ENCODE measurements around the gene RPL13A.

DNA sequence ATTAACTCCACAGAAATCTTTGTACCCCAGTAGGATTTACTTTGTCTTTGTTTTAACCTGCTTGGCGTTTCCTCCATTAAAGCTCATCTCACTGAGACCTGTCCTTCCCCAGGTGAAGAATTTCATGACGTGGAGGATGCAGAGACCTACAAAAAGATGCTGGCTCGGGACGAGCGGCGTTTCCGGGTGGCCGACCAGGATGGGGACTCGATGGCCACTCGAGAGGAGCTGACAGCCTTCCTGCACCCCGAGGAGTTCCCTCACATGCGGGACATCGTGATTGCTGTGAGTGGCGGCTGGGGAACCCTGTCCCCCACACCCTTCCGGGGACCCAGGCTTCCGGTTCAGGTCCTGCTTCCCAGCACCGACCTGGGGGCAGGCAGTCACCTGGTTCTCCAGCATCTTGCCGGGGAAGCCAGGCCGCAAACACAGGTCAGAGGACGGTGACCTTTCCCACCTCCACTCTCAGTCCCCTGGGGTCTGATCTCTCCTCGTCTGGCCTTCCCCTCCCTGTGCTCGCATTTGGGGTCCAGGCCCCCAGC, 49.6 kb downstream of the RPL13A start:
- TF ChIP-seq, protein P1, sequence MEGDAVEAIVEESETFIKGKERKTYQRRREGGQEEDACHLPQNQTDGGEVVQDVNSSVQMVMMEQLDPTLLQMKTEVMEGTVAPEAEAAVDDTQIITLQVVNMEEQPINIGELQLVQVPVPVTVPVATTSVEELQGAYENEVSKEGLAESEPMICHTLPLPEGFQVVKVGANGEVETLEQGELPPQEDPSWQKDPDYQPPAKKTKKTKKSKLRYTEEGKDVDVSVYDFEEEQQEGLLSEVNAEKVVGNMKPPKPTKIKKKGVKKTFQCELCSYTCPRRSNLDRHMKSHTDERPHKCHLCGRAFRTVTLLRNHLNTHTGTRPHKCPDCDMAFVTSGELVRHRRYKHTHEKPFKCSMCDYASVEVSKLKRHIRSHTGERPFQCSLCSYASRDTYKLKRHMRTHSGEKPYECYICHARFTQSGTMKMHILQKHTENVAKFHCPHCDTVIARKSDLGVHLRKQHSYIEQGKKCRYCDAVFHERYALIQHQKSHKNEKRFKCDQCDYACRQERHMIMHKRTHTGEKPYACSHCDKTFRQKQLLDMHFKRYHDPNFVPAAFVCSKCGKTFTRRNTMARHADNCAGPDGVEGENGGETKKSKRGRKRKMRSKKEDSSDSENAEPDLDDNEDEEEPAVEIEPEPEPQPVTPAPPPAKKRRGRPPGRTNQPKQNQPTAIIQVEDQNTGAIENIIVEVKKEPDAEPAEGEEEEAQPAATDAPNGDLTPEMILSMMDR (conservative IDR thresholded peaks at IDR 0.05; ENCODE audit: low read length) = no peak
- no peak for TF ChIP-seq EZH2phosphoT487 (IDR thresholded peaks at IDR 0.05; ENCODE audit: borderline replicate concordance, low read depth, low read length)
